GM12891 (cell line): ENCODE measurements around the gene PRICKLE4.

Experiments used
- POLR2A ChIP-seq: IDR thresholded peaks from 2 replicates; pipeline ENCODE4 v1.6.1; 2011; ENCODE audit warnings: low read depth, low read length, control low read depth
- TAF1 ChIP-seq: IDR thresholded peaks from 2 replicates; pipeline ENCODE4 v1.6.1; 2011; ENCODE audit warnings: low read depth, low read length, control low read depth

DNA sequence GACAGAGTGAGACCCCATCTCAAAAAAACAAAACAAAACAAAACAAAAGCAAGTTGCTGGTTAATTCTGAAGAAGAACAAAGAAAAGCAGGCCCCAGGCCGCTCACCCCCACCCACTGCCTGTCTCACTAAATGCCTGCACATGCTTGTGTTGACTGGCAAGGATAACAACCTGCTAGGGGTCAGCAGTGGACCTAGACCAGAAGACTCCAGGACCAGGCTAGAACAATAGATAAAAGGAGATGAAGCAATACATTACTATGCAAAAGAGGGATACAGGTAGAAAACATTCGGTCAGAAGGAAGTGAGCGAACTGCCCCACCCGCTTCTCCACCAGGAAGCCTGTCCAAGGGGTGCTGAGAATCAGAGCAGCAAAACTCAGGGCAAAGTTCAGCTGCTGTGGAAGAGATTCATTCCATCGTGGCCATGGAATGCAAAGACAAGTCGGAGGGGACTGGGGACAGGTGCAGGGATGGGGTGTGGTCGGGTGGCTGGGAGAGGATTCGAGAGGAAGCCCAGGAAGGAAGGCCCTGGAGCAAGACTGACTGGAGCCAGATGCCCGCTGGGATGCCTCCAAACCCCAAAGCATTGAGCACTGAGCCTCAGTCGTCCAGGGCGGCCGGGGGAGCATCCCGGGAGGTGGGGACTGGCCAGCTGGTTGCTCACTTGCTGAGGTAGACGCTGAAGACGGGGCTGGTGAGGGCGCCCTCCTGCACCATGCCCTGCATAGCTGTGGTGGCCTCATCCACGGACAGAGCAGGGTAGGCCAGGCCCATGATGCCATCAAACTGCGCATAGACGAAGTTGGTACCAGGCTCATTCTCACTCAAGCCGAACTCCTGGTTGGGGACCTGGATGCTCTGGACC is 38.7 kb upstream of the PRICKLE4 start:
- TF ChIP-seq POLR2A (no peak), TAF1 (no peak)
